Central memory CD8-positive, alpha-beta T cell (primary cell): ENCODE results near the gene SLC9A8.
A peak's percentile ranks its signal among the peaks of the same experiment; 100 is the strongest.
"Not testable (repeated sequence)": the region's sequence is repeated elsewhere in the genome, so short reads cannot be mapped to it uniquely, and the experiment has no call there.

Experiments
- ATAC-seq: fragments of 150-1000 bp; cut with Tn5 transposase; replicated peaks from 2 replicates; pipeline ENCODE4 v1.10.0; 2022; ENCODE audit warnings: mild to moderate bottlenecking, moderate FRiP score, moderate number of reproducible peaks; ENCODE audit not compliant: poor library complexity, severe bottlenecking; ENCODE audit errors: extremely low read depth
- DNase-seq, 2 donors: peaks; one replicate each; pipeline ENCODE4 v3.0.0; 2021; ENCODE audit warnings: low spot score in 2 of 2
- H3K27ac Mint-ChIP-seq: one replicate; pipeline ENCODE4 v1.8.0; 2022; ENCODE audit warnings: low read depth, mild to moderate bottlenecking, moderate library complexity, mixed read lengths
- H3K27me3 Mint-ChIP-seq: one replicate; pipeline ENCODE4 v1.8.0; 2022; ENCODE audit warnings: mixed read lengths
- H3K36me3 Mint-ChIP-seq: one replicate; pipeline ENCODE4 v1.8.0; 2022; ENCODE audit warnings: mild to moderate bottlenecking, moderate library complexity, mixed read lengths; ENCODE audit not compliant: insufficient read depth
- H3K4me1 Mint-ChIP-seq: one replicate; pipeline ENCODE4 v1.8.0; 2022; ENCODE audit warnings: mixed read lengths
- H3K4me3 Mint-ChIP-seq: one replicate; pipeline ENCODE4 v1.8.0; 2022; ENCODE audit warnings: mild to moderate bottlenecking, moderate library complexity, mixed read lengths
- H3K9me3 Mint-ChIP-seq: one replicate; pipeline ENCODE4 v1.8.0; 2022; ENCODE audit warnings: mixed read lengths

Gene SLC9A8

DNA sequence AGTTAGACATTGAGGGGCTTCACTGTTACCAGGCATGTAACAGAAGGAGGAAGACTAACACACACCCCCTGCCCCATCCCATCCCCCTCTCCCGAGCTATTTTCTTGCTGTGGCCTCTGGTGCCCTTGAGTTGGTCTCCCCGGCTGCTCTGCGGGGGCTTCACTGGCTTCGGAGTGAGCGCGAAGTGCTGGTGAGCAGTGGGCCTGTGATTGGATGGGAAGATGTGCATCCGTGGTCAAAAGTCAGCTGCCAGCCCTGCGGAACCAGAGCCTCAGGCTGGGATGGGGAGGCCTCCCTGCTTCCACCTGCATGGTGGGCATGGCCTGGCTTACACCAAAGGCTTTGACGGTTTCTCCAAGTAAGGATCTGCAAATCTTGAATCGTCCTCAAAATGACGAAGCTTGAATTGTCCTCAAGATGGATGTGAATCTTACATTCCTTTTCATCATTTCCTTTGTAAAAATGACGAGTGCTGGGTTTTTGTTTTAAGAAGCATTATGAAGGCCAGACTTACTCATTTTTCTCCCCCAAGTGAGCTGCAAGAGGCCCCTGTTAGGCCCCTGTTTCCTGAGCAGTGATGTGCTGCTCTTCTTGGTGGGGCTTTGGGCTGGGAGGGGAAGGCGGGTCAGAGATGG lies 79.0 kb downstream of the SLC9A8 start:
- H3K4me1 Mint-ChIP-seq = peaks cover 28% of the 10 kb centered on the region
- ATAC-seq = no peak

DNA sequence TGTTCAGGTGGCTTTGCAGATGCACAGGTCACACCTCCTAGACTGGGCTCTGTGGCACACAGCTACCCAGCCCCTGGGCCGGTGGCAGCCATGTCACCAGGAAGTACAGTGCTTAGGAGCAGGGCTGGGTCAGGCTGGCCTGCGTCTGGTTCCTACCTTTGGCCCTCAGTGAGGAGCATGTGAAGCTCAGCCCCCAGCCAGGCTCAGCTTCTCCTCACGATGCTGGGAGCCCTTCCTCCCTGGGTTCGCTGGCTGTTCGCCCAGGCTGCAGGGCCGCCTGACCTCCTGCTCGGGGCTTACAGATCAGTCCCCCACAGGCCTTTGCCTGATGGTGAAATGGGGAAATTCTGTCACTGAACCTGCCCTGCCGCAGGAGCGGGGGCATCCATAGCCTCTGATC lies 79.6 kb downstream of the SLC9A8 start:
- peak overlapping the region; percentile 78 for H3K27ac Mint-ChIP-seq
- no peak overlapping the region for H3K4me3 Mint-ChIP-seq

More for the DNA sequence above, 79.0 kb downstream of the SLC9A8 start:
- Mint-ChIP-seq H3K9me3 (no peaks in the 10 kb centered on the region), H3K27me3 (no peaks in the 10 kb centered on the region), H3K4me3 (no peak overlapping the region), H3K36me3 (peaks cover 18% of the 10 kb centered on the region), H3K27ac (no peak overlapping the region)
- no peak for DNase-seq

DNA sequence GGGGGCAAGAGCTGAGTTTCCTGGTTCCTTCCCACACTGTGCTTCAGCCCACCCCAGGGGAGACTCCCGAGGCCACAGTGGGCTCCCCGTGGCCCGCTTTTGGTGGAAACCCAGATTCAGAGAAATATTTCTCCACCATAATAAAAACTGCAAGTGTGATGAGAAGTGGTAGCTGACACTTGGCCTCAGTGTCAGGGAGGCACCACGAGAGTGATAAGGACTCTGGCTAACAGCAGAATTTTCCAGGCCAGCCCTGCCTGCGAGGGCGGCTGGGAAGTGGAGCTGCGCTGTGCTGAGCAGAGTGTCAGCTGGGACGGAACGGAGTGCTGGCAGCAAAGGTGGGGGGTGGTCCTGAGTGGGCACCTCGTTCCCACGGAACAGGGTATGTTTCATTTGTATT lies 80.2 kb downstream of the SLC9A8 start:
- H3K9me3 Mint-ChIP-seq = no peaks in the 10 kb centered on the region
- ATAC-seq = no peak
- H3K27ac Mint-ChIP-seq = peak overlapping the region; percentile 78
- H3K4me3 Mint-ChIP-seq = peak overlapping the region; percentile 68
- H3K27me3 Mint-ChIP-seq = no peaks in the 10 kb centered on the region
- H3K4me1 Mint-ChIP-seq = peaks cover 28% of the 10 kb centered on the region
- no peak for DNase-seq
- H3K36me3 Mint-ChIP-seq = peaks cover 8% of the 10 kb centered on the region

More for the DNA sequence above, 79.6 kb downstream of the SLC9A8 start:
- Mint-ChIP-seq H3K4me1 (peaks cover 28% of the 10 kb centered on the region), H3K27me3 (no peaks in the 10 kb centered on the region), H3K36me3 (peaks cover 11% of the 10 kb centered on the region), H3K9me3 (no peaks in the 10 kb centered on the region)
- ATAC-seq (no peak), DNase-seq (no peak)

DNA sequence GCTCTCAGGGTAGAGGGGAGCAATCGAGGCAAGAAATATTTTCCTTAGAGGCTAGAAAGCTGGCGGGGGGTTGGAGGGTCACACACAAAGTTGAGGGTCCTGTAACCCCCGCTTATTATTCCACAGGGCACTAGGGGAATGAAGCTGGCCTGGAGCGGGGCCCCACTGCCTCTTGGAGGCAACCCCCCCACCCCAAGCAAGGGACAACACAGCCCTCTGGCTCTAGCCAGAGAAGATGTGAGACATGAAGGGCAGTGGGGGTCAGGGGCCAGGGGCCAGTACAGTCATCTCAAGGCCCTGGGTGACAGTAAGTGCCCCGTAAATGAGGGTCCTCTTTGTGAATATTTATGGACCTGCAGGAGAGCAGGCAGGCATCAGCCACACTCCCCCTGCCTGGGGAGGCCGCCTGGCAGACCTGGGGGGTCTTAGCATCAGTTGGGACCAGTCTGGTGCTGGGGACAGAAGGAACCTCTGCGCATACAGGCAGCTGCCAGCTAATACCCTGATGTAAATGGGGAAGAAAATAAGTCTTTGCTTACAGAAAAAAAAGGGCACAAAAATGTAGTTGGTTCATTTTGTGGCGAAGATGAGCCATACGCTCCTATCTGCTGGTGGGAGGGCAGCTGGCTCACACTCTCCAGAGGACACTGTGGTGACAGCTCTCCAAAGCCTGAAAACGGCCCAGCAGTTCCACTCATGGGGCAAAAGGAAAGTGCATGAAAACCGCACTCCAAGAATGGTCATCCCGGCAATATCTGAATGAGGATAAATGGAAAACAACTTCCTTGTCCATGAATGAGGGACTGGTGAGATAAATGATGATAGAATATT lies 80.8 kb downstream of the SLC9A8 start:
- peaks cover 25% of the 10 kb centered on the region for H3K4me1 Mint-ChIP-seq
- ATAC-seq (no peak), DNase-seq (no peak)
- peak overlapping the region; percentile 68 for H3K4me3 Mint-ChIP-seq
- H3K27ac Mint-ChIP-seq = peak overlapping the region; percentile 78
- H3K36me3 Mint-ChIP-seq = peaks cover 5% of the 10 kb centered on the region
- no peaks in the 10 kb centered on the region for H3K27me3 Mint-ChIP-seq
- H3K9me3 Mint-ChIP-seq = no peaks in the 10 kb centered on the region

DNA sequence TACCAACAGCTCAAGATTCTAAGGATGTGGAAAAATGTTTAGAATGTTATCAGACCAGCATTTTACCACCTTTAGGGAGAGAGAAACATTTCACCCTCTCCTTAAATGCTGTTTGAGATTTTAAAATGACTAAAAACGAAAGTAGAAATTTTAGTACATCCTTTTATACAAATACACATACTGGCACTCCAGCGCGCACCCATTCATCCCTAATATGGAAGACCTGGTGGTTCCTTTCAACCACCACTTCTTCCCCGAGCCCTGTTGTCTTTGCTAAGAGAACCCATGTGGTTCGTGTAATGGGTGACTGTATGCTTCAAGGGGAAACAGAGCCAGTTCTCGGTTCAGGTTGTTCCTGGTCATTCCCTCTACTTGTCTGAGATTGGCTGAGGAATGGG lies 81.4 kb downstream of the SLC9A8 start:
- no peaks in the 10 kb centered on the region for H3K9me3 Mint-ChIP-seq
- H3K4me3 Mint-ChIP-seq = peak overlapping the region; percentile 68
- H3K4me1 Mint-ChIP-seq = peaks cover 19% of the 10 kb centered on the region
- DNase-seq (no peak), ATAC-seq (peak; percentile 62)
- peak overlapping the region; percentile 78 for H3K27ac Mint-ChIP-seq
- no peaks in the 10 kb centered on the region for H3K27me3 Mint-ChIP-seq
- peaks cover 2% of the 10 kb centered on the region for H3K36me3 Mint-ChIP-seq

DNA sequence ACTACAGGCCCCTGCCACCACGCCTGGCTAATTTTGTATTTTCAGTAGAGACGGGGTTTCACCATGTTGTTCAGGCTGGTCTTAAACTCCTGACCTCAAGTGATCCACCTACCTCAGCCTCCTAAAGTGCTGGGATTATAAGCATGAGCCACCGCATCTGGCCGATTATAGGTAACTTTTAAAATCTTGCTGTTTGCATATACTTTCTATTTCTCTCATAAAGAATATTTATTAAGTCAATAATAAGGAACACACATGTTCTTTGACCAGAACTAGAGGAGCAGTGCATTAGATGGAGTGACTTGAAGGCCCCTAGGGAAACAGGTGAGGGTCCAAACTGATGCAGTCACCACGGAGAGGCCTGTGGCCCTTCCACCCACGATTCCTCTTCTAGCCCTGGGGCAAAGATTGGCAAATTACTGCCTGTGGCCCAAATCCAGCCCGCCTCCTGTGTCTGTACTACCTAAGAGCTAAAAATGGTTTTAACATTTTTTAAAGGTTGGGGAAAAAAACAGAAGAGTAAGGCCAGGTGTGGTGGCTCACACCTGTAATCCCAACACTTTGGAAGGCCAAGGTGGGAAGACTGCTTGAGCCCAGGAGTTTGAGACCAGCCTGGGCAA lies 83.0 kb downstream of the SLC9A8 start:
- H3K4me1 Mint-ChIP-seq = peaks cover 16% of the 10 kb centered on the region
- not testable (repeated sequence) for H3K4me3 Mint-ChIP-seq, H3K36me3 Mint-ChIP-seq, H3K27me3 Mint-ChIP-seq, H3K27ac Mint-ChIP-seq, DNase-seq, H3K9me3 Mint-ChIP-seq, ATAC-seq

DNA sequence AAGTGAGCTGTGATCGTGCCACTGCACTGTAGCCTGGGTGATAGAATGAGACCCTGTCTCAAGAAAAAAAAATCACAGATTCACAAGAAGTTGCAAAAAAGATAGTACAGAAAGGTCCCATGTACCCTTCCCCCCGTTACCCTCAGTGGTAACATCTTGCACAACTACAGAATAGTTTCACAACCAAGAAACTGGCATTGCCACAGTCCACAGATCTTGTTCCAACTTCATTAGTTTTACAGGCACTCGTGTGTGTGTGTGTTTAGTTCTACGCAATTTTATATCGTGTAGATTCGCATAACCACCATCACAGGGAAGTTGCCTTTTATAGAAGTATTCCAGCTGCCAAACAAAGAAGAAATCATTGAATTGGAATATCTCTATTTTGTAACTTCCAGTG lies 83.6 kb downstream of the SLC9A8 start:
- ATAC-seq = no peak
- Mint-ChIP-seq H3K4me3 (no peak overlapping the region), H3K4me1 (peaks cover 16% of the 10 kb centered on the region), H3K9me3 (no peaks in the 10 kb centered on the region), H3K36me3 (peaks cover 5% of the 10 kb centered on the region), H3K27me3 (no peaks in the 10 kb centered on the region), H3K27ac (no peak overlapping the region)
- no peak for DNase-seq

DNA sequence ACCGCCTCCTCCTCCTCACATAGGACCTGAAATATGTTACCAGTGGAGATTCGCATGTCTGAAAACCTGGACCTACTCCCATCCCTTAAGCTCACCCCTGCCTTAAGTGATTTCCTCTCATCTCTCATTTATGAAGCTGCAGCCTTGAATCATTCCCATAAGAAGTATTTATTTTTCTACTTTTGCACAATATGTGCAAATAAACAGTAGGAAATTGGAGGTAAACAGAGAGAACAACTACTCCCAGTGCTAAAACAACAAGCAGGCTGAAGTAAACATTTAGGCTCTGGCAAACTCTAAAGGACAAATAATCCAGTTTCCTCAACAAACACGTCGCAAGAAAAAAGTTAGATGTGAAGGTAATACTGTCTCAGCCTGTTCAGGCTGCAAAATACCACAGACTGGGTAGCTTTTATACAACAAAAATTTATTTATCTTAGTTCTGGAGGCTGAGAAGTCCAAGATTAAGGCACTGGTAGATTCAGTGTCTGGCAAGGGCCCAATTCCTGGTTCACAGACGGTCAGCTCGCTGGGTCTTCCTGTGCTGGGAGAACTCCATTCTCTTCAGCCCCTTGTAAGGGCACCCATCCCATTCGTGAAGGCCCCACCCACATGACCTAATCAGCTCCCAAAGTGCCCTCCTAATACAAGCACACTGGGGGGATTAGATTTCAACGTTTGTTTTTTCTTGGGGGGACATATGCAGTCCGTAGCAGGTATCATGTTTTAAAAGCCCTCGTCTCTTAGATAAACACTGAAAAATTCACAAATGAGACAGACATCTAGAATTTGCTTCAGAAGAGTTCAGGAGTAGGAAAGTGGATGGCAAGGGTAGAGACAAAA lies 87.1 kb downstream of the SLC9A8 start:
- DNase-seq (no peak), ATAC-seq (no peak)
- no peak overlapping the region for H3K4me3 Mint-ChIP-seq
- no peak overlapping the region for H3K27ac Mint-ChIP-seq
- no peaks in the 10 kb centered on the region for H3K9me3 Mint-ChIP-seq
- H3K4me1 Mint-ChIP-seq = no peaks in the 10 kb centered on the region
- peaks cover 11% of the 10 kb centered on the region for H3K36me3 Mint-ChIP-seq
- no peaks in the 10 kb centered on the region for H3K27me3 Mint-ChIP-seq

DNA sequence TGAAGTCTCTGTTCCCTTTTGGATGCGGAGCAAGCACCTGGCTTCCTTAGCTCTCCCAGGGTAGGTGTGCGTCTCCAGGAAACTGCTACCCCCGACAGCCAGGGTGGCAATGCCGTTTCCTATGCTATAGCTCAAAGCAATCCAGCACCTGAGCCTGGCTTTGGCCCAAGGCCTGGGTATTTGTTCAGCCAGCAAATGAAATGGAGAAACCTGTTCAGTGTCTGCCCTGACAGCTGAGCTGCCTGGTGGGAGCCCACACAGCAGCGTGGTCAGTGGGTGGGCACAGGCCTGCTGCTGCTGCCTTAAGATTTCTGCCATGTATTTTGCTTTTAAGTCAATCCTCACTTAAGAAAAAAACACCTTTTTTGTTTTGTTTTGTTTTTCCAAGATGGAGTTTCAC lies 89.0 kb downstream of the SLC9A8 start:
- DNase-seq (no peak), ATAC-seq (no peak)
- Mint-ChIP-seq H3K27ac (no peak overlapping the region), H3K27me3 (no peaks in the 10 kb centered on the region), H3K36me3 (peaks cover 26% of the 10 kb centered on the region), H3K4me3 (no peak overlapping the region), H3K9me3 (no peaks in the 10 kb centered on the region), H3K4me1 (no peaks in the 10 kb centered on the region)

DNA sequence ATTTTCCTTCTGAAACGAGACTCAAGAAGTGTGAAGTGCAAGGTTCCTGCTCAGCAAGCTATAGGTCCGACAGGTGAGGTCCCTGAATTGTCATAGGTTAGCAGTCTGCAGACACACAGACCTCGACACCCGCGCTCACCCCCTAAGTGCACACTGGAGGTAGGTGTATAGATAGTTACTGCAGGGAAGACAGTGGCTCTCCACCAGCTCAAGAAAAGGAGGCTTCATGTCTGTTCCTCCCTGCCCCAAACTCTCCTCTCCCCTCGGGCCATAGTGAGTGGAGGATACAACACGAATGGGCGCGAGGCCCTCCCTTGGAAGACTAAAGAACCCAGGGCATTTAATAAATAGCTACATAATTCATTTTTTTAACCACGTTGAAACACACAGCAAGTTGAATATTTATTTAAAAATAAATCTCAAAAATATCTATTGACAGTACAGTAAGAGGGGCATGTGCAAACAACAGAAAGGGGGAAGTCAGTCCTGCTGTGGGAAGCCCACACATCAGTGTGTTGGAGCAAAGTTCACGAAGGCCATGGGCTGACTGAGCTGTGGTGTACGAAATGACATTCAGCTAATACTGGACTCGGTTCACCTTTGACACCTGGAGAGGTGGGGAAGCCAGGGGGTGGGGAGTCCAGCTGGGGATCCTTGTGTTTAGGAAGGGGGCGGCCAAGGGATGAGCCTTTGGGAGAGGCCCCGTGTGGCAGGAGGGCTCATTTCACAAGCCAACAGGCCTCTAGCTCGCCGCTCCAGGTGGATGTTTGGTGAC lies 92.0 kb downstream of the SLC9A8 start:
- Mint-ChIP-seq H3K27me3 (no peaks in the 10 kb centered on the region), H3K4me1 (no peaks in the 10 kb centered on the region), H3K36me3 (peaks cover 35% of the 10 kb centered on the region), H3K27ac (peak overlapping the region; percentile 67), H3K9me3 (no peaks in the 10 kb centered on the region), H3K4me3 (no peak overlapping the region)
- DNase-seq (no peak), ATAC-seq (no peak)

DNA sequence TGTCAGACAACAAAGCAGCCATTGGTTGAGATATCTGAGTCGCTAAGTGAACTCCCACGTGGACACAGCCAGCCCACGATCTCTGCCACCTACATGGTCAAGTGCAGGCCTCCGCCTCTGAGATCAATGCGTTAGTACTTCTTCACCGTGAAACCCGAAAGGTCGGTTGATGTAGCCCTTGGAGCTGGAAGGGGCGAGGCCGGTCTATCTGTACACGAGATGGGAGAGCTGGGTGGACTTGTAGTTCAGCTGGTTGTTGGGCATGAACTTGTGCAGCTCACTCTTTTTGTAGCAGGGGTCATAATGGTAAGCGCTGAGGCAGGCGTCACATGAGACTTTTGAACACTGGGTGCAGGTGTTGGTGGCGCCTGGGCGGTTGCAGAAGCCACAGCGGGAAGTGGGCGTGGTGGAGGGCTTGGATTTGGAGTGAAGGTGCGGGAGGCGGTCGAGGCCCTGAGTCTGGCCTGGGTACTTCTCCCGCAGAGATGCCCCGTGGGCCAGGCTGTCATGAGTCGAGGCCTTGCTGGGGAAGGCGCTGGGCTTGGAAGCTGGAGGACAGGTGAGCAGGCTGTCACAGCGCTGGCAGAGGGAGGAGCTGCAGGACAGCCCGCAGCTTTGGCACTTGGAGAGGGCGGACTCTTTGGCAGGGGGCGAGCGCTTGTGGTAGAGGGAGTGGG lies 92.9 kb downstream of the SLC9A8 start:
- H3K27ac Mint-ChIP-seq = peak overlapping the region; percentile 67
- DNase-seq (no peak), ATAC-seq (no peak)
- H3K4me1 Mint-ChIP-seq = peaks cover 4% of the 10 kb centered on the region
- peaks cover 36% of the 10 kb centered on the region for H3K36me3 Mint-ChIP-seq
- no peaks in the 10 kb centered on the region for H3K27me3 Mint-ChIP-seq
- no peaks in the 10 kb centered on the region for H3K9me3 Mint-ChIP-seq
- H3K4me3 Mint-ChIP-seq = no peak overlapping the region
